Ishikawa (cell line): Measurements from ENCODE around the gene FGFBP2.
A peak's percentile ranks its signal among the peaks of the same experiment; 100 is the strongest.

Source experiments
- CEBPB ChIP-seq: IDR thresholded peaks from 2 replicates; pipeline ENCODE4 v1.6.1; 2012
- CREB1 ChIP-seq: IDR thresholded peaks from 2 replicates; pipeline ENCODE4 v1.6.1; 2012; ENCODE audit warnings: low read depth
- EGR1 ChIP-seq: IDR thresholded peaks from 2 replicates; pipeline ENCODE4 v1.6.1; 2012
- EP300 ChIP-seq: IDR thresholded peaks from 2 replicates; pipeline ENCODE4 v1.6.1; 2012; ENCODE audit warnings: borderline replicate concordance
- FOXM1 ChIP-seq: IDR thresholded peaks from 2 replicates; pipeline ENCODE4 v1.6.1; 2012; ENCODE audit warnings: low read depth, borderline replicate concordance
- MAX ChIP-seq: IDR thresholded peaks from 2 replicates; pipeline ENCODE4 v1.6.1; 2012
- NFIC ChIP-seq: IDR thresholded peaks from 2 replicates; pipeline ENCODE4 v1.6.1; 2012
- RAD21 ChIP-seq: IDR thresholded peaks from 2 replicates; pipeline ENCODE4 v1.6.1; 2012; ENCODE audit warnings: low read depth
- REST ChIP-seq: IDR thresholded peaks from 2 replicates; pipeline ENCODE4 v1.6.1; 2012; ENCODE audit warnings: low read depth, mild to moderate bottlenecking
- TAF1 ChIP-seq: IDR thresholded peaks from 2 replicates; pipeline ENCODE4 v1.6.1; 2012; ENCODE audit warnings: low read depth, mild to moderate bottlenecking
- TCF12 ChIP-seq: IDR thresholded peaks from 2 replicates; pipeline ENCODE4 v1.6.1; 2012; ENCODE audit warnings: low read depth
- TEAD4 ChIP-seq: IDR thresholded peaks from 2 replicates; pipeline ENCODE4 v1.6.1; 2012
- USF1 ChIP-seq: IDR thresholded peaks from 2 replicates; pipeline ENCODE4 v1.6.1; 2012
- YY1 ChIP-seq: IDR thresholded peaks from 2 replicates; pipeline ENCODE4 v1.6.1; 2012; ENCODE audit warnings: low read depth
- ZBTB7A ChIP-seq: IDR thresholded peaks from 2 replicates; pipeline ENCODE4 v1.6.1; 2012; ENCODE audit warnings: low read depth

FGFBP2 gene

GRCh38 chr4:15920723-15921591, 42.0 kb downstream of the FGFBP2 start:
- TF ChIP-seq TAF1 (no peak), EGR1 (no peak), TEAD4 (peak; percentile 96), RAD21 (peak; percentile 15; the same call in 1 of the 2 replicates), FOXM1 (peak; percentile 86), CREB1 (no peak), REST (no peak), MAX (no peak), EP300 (peak; percentile 96), TCF12 (peak; percentile 92), ZBTB7A (no peak), YY1 (0 out of 2 replicates have a peak, but pooled peaks have one; percentile 26), USF1 (no peak), CEBPB (peak; percentile 46; the same call in 1 of the 2 replicates), NFIC (peak; percentile 96)

- TF ChIP-seq FOXM1 (no peak), NFIC (peak; percentile 61), EP300 (0 out of 2 replicates have a peak, but pooled peaks have one; percentile 11)
These were observed 44.4 kb downstream of the FGFBP2 start for GRCh38 chr4:15918484-15919129.

- TF ChIP-seq YY1 = no peak
- TF ChIP-seq TCF12 = no peak
- no peak for TF ChIP-seq CEBPB
- TF ChIP-seq TEAD4 = no peak
- TF ChIP-seq ZBTB7A = no peak
- TF ChIP-seq EP300 = no peak
- no peak for TF ChIP-seq NFIC
- TF ChIP-seq USF1 = no peak
- no peak for TF ChIP-seq TAF1
These were observed 45.7 kb downstream of the FGFBP2 start for GRCh38 chr4:15917297-15917696.

- TF ChIP-seq MAX (0 out of 2 replicates have a peak, but pooled peaks have one; percentile 21), YY1 (no peak)
These were observed 48.2 kb downstream of the FGFBP2 start for GRCh38 chr4:15914736-15915135.

GRCh38 chr4:15914291-15914690, 48.7 kb downstream of the FGFBP2 start:
- TF ChIP-seq NFIC = no peak
- TF ChIP-seq EGR1 = no peak
- no peak for TF ChIP-seq CREB1
- TF ChIP-seq ZBTB7A = no peak
- TF ChIP-seq USF1 = no peak
- TF ChIP-seq CEBPB = no peak
- no peak for TF ChIP-seq TAF1
- TF ChIP-seq YY1 = no peak
- no peak for TF ChIP-seq FOXM1
- no peak for TF ChIP-seq TEAD4
- no peak for TF ChIP-seq EP300
- TF ChIP-seq REST = no peak

- TF ChIP-seq TEAD4 = peak; percentile 88
- no peak for TF ChIP-seq USF1
- TF ChIP-seq EGR1 = no peak
- peak; percentile 61 for TF ChIP-seq CEBPB
- peak; percentile 37; the same call in 1 of the 2 replicates for TF ChIP-seq MAX
- TF ChIP-seq TAF1 = no peak
- no peak for TF ChIP-seq CREB1
- no peak for TF ChIP-seq YY1
- no peak for TF ChIP-seq REST
- TF ChIP-seq EP300 = peak; percentile 91
- no peak for TF ChIP-seq ZBTB7A
- TF ChIP-seq NFIC = peak; percentile 52; the same call in 1 of the 2 replicates
- no peak for TF ChIP-seq RAD21
- TF ChIP-seq TCF12 = peak; percentile 80
- TF ChIP-seq FOXM1 = peak; percentile 77; the same call in 1 of the 2 replicates
These were observed 49.4 kb downstream of the FGFBP2 start for GRCh38 chr4:15913631-15913970.
